Spleen (tissue), 7 donors: ENCODE data around the gene MED10.

ENCODE experiments used
- POLR2A ChIP-seq, 3 donors: fragments of 450-650 bp; IDR thresholded peaks; one replicate each; pipeline ENCODE4 v1.5.1; 2017; ENCODE audit warnings: antibody characterized with exemption in 3 of 3, mild to moderate bottlenecking in 1 of 3
- POLR2AphosphoS5 ChIP-seq, 3 donors: sonication (generic); formaldehyde crosslinking; IDR thresholded peaks; one replicate each; pipeline ENCODE4 v1.5.1; 2017; ENCODE audit warnings: antibody characterized with exemption in 3 of 3
- TF ChIP-seq, protein P1 (sequence below), 11 experiments: fragments of 200-600 bp in 7 of 11; fragments of 450-650 bp in 4 of 11; sonication (generic) in 4 of 11; IDR thresholded peaks in 8 of 11; conservative IDR thresholded peaks in 3 of 11; 1 replicate in 7 of 11; 2 replicates in 4 of 11; pipeline versions ENCODE4 v1.4.0 to v1.8.0; 2016 to 2021; ENCODE audit warnings: antibody characterized with exemption in 11 of 11, inconsistent platforms in 4 of 11, mild to moderate bottlenecking in 1 of 11
- donor health status: DM: no; HTN: no; CAD: no; lungs with moderate emphysema.
- donor health status: DM: no; HTN: no; CAD: no.
- donor health status: DM: no; HTN: no; CAD: no.

DNA sequence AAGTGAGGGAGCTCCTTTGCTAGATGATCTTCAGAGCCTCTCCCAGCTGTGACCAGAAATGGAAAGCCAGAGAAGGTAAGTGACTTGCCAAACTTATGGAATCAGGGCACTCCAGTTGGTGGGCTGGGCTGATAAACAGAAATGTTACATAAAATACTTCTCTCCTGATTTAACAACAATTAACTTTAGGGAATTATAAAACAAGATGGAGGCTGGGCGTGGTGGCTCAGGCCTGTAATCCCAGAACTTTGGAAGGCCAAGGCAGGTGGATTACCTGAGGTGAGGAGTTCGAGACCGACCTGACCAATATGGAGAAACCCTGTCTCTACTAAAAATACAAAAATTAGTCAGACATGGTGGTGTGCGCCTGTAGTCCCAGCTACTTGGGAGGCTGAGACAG, 899 bp upstream of the MED10 start:
- TF ChIP-seq, protein P1, sequence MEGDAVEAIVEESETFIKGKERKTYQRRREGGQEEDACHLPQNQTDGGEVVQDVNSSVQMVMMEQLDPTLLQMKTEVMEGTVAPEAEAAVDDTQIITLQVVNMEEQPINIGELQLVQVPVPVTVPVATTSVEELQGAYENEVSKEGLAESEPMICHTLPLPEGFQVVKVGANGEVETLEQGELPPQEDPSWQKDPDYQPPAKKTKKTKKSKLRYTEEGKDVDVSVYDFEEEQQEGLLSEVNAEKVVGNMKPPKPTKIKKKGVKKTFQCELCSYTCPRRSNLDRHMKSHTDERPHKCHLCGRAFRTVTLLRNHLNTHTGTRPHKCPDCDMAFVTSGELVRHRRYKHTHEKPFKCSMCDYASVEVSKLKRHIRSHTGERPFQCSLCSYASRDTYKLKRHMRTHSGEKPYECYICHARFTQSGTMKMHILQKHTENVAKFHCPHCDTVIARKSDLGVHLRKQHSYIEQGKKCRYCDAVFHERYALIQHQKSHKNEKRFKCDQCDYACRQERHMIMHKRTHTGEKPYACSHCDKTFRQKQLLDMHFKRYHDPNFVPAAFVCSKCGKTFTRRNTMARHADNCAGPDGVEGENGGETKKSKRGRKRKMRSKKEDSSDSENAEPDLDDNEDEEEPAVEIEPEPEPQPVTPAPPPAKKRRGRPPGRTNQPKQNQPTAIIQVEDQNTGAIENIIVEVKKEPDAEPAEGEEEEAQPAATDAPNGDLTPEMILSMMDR (IDR thresholded peaks at IDR 0.05 in 8 of 11, conservative IDR thresholded peaks at IDR 0.05 in 3 of 11), result no peak
- TF ChIP-seq POLR2A (IDR thresholded peaks at IDR 0.05) (no peak), POLR2AphosphoS5 (IDR thresholded peaks at IDR 0.05) (no peak)
